ENCODE measurements around the gene RGS9. TPM values are rescaled to one million over a fixed set of nuclear protein-coding genes. Genes with fewer than 3 reads are reported as not detected.

The RGS9 gene
- total and polyA plus RNA-seq, 2 donors (not counting 1 experiment from before 2014, with no cell fraction given) = 0.36 to 3.4 TPM

DNA sequence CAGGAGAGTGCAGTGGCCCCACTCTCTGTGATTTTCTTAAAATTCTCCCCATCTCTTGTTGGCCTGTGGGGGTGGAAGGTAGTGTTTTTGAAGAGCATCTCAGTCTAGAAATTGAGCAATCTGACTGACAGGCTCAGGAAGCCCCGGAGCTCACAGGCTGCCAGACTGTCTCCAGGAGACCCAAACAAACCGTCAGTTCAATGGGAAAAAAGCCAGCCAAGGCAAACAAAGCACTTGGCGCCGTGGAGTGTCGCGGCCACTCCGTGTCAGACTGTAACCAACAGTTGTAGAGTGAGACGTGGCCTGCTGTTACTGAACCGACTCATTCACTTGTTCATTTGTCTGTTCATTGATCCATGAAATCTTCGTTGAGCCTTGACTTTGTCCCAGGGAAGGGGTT, 33.7 kb downstream of the RGS9 start:
- no peak for DNase-seq
- peaks cover under 1% of the 10 kb centered on the region for H3K4me1 Mint-ChIP-seq
- intact Hi-C loops (cut with micrococcal nuclease) = no loop called here
- H3K27ac Mint-ChIP-seq = no peak overlapping the region
- ChIA-PET CTCF (no interaction called here), POLR2A (no interaction called here)
- Histone ChIP-seq H3K4me1 (ENCODE audit: control insufficient read depth in 2 of 2, insufficient read depth in 2 of 2, low read length in 2 of 2) (peaks cover 8 to 12% of the 10 kb centered on the region in 2 donors), H3K27ac (ENCODE audit: low read length in 2 of 2) (no peak overlapping the region), H3K4me3 (ENCODE audit: control extremely low read depth in 1 of 5, extremely low read depth in 1 of 5, insufficient read depth in 1 of 5, low read depth in 2 of 5, low read length in 4 of 5) (no peak overlapping the region), H3K79me2 (ENCODE audit: control insufficient read depth, insufficient read depth, low read length) (no peaks in the 10 kb centered on the region), H3K27me3 (replicated peaks in 1 of 4; ENCODE audit: control extremely low read depth in 1 of 4, control insufficient read depth in 3 of 4, insufficient read depth in 4 of 4, low read length in 3 of 4) (peaks cover 0 to 7% (median 0%) of the 10 kb centered on the region in 4 experiments), H3K36me3 (replicated peaks in 1 of 2; ENCODE audit: control extremely low read depth in 1 of 2, control insufficient read depth in 1 of 2, extremely low read depth in 1 of 2, insufficient read depth in 2 of 2, low read length in 1 of 2) (no peaks in the 10 kb centered on the region), H4K20me1 (ENCODE audit: control insufficient read depth, insufficient read depth, low read length, poor library complexity, severe bottlenecking) (no peaks in the 10 kb centered on the region), H2AFZ (ENCODE audit: insufficient read depth, low read depth, low read length, poor library complexity, severe bottlenecking) (no peak overlapping the region), H3K9ac (ENCODE audit: low read length) (no peak overlapping the region), H3K4me2 (replicated peaks; ENCODE audit: low read depth, low read length, poor library complexity, severe bottlenecking) (no peak overlapping the region), H3K9me3 (ENCODE audit: control extremely low read depth in 1 of 3, control insufficient read depth in 2 of 3, insufficient read depth in 1 of 3, low read length in 2 of 3) (peaks cover 0 to 4% (median 0%) of the 10 kb centered on the region in 3 donors)
- no peaks in the 10 kb centered on the region for H3K9me3 Mint-ChIP-seq (ENCODE audit: insufficient read depth)
- no peak for TF ChIP-seq EZH2 (IDR thresholded peaks at IDR 0.05; ENCODE audit: borderline replicate concordance, insufficient read depth, low read depth, low read length, poor library complexity, severe bottlenecking)
- TF ChIP-seq, protein P1, sequence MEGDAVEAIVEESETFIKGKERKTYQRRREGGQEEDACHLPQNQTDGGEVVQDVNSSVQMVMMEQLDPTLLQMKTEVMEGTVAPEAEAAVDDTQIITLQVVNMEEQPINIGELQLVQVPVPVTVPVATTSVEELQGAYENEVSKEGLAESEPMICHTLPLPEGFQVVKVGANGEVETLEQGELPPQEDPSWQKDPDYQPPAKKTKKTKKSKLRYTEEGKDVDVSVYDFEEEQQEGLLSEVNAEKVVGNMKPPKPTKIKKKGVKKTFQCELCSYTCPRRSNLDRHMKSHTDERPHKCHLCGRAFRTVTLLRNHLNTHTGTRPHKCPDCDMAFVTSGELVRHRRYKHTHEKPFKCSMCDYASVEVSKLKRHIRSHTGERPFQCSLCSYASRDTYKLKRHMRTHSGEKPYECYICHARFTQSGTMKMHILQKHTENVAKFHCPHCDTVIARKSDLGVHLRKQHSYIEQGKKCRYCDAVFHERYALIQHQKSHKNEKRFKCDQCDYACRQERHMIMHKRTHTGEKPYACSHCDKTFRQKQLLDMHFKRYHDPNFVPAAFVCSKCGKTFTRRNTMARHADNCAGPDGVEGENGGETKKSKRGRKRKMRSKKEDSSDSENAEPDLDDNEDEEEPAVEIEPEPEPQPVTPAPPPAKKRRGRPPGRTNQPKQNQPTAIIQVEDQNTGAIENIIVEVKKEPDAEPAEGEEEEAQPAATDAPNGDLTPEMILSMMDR (IDR thresholded peaks at IDR 0.05) = no peak
- ATAC-seq (ENCODE audit: low read depth) = no peak
- 93% methylated on average over 10 of the region's 10 CpGs for WGBS (ENCODE audit: insufficient coverage)
- H3K4me3 Mint-ChIP-seq = no peak overlapping the region
- no peaks in the 10 kb centered on the region for H3K27me3 Mint-ChIP-seq

GRCh38 chr17:65171752-65172151, 34.6 kb downstream of the RGS9 start:
- Histone ChIP-seq H3K4me2 (replicated peaks; ENCODE audit: low read depth, low read length, poor library complexity, severe bottlenecking) (no peak overlapping the region), H4K20me1 (ENCODE audit: control insufficient read depth, insufficient read depth, low read length, poor library complexity, severe bottlenecking) (no peaks in the 10 kb centered on the region), H3K4me1 (ENCODE audit: control insufficient read depth in 2 of 2, insufficient read depth in 2 of 2, low read length in 2 of 2) (peaks cover 8 to 14% of the 10 kb centered on the region in 2 donors), H2AFZ (ENCODE audit: insufficient read depth, low read depth, low read length, poor library complexity, severe bottlenecking) (no peak overlapping the region), H3K36me3 (replicated peaks in 1 of 2; ENCODE audit: control extremely low read depth in 1 of 2, control insufficient read depth in 1 of 2, extremely low read depth in 1 of 2, insufficient read depth in 2 of 2, low read length in 1 of 2) (no peaks in the 10 kb centered on the region), H3K4me3 (ENCODE audit: control extremely low read depth in 1 of 5, extremely low read depth in 1 of 5, insufficient read depth in 1 of 5, low read depth in 2 of 5, low read length in 4 of 5) (no peak overlapping the region), H3K27ac (ENCODE audit: low read length in 2 of 2) (no peak overlapping the region), H3K9me3 (ENCODE audit: control extremely low read depth in 1 of 3, control insufficient read depth in 2 of 3, insufficient read depth in 1 of 3, low read length in 2 of 3) (peaks cover 0 to 4% (median 0%) of the 10 kb centered on the region in 3 donors), H3K79me2 (ENCODE audit: control insufficient read depth, insufficient read depth, low read length) (no peaks in the 10 kb centered on the region), H3K9ac (ENCODE audit: low read length) (no peak overlapping the region), H3K27me3 (replicated peaks in 1 of 4; ENCODE audit: control extremely low read depth in 1 of 4, control insufficient read depth in 3 of 4, insufficient read depth in 4 of 4, low read length in 3 of 4) (peaks cover 0 to 7% (median 0%) of the 10 kb centered on the region in 4 experiments)
- DNase-seq = no peak
- intact Hi-C loops (cut with micrococcal nuclease) = no loop called here
- ATAC-seq (ENCODE audit: low read depth) = no peak
- H3K4me1 Mint-ChIP-seq = peaks cover 2% of the 10 kb centered on the region
- H3K9me3 Mint-ChIP-seq (ENCODE audit: insufficient read depth) = no peaks in the 10 kb centered on the region
- TF ChIP-seq EZH2 (IDR thresholded peaks at IDR 0.05; ENCODE audit: borderline replicate concordance, insufficient read depth, low read depth, low read length, poor library complexity, severe bottlenecking) = no peak
- TF ChIP-seq, protein P1 (IDR thresholded peaks at IDR 0.05) = no peak
- no peaks in the 10 kb centered on the region for H3K27me3 Mint-ChIP-seq
- WGBS (ENCODE audit: insufficient coverage) = 60% methylated on average over 1 of the region's 4 CpGs
- no peak overlapping the region for H3K4me3 Mint-ChIP-seq
- ChIA-PET CTCF (no interaction called here), POLR2A (no interaction called here)
- no peak overlapping the region for H3K27ac Mint-ChIP-seq
